Putamen (tissue), 1 donor: Measurements from ENCODE around the gene C4BPA.

Experiments used
- DNase-seq: peaks from one replicate; pipeline ENCODE4 v3.0.0-alpha.2; 2016; ENCODE audit warnings: low spot score

Gene C4BPA

DNA sequence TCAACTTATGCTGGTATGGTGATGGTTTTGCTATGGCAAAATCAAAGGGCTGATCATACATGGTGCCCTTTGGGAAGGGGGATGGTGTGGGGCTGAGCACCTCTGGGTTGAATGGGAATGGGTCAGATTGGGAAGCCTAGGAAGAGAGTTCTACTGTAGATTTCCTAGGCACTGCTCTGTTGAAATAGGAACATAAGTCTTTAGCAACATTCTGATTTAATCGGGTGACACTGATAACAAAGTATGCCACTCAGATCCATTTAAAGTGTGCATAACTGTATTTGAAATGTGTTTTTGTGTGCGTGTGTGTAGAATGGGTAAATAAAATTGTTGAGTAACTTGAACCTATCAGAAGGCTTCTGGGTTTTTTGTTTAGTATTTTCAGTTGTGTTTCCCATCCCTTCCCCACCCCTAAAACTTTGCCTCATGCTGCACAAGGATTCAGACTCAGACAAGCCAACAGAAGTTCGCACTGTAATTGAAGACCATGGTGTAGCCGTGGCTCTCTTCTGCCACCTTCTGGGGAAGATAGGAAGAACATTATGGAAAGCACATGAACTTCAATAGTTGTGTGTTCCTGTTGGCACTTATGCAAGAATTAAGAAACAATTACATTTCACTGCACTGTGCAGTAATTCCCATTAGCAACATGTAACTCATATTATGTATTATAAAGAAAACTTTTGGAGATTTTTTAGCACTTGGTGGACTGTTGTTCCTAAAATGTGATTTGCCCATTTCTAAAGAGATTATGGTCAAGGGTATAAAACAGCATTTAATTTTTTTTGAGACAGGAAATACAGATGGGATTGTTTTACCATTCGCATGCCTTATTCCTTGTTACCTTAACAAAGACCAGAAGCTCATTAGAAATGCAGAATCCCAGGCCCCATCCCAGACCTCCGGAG is 26.3 kb upstream of the C4BPA start:
- DNase-seq = peak; percentile 76

DNA sequence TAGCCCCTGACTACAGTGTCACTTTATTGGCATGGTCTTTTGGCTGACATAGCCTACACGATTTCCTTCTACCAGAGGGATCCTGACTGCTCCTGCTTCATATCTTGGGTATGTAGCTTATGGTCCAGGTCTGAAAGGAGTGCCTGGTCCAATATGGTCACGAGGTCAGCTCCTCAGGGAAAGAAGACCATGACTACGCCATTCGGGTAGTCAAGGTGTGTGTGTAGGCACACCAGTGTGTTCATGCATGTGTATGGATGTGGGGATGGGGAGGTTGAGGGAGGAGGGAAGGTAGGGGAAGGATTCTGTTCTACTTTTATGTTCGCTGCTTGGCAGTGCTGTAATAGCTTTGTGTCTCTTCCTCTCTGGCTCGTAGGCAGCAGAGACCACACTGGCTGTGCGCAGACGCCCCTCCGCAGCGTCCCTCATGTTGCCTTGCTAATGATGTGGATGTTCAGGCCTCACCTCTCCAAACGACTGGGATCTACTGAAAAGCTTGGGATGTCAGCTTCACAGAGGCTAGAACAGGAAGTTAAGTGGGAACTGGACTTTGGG is 25.4 kb upstream of the C4BPA start:
- DNase-seq = no peak

DNA sequence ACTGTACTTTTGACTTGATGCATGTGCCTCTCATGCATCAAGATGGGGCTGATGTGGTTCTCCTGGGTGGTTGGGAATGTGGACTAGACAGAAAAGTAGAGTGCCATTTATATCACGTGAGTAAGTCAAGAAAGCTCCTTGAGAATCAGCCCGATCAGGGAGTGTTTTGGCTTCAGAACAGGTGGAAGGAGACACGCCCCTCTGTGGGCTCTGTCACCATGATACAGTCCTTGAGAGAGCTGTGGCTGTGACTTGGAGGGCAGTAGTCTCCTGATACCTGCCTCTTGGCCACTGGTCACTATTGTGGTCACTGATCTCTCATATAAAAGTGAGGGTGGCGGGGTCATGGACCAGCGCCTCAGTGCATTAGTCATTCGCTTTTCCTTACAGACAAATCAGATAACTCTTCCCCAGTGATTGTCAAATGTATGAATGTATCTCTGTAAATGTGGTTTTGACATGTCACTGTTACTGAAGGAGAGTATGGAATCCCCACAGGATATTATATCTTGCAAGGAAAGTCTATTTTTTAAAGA is 24.3 kb upstream of the C4BPA start:
- DNase-seq = no peak

DNA sequence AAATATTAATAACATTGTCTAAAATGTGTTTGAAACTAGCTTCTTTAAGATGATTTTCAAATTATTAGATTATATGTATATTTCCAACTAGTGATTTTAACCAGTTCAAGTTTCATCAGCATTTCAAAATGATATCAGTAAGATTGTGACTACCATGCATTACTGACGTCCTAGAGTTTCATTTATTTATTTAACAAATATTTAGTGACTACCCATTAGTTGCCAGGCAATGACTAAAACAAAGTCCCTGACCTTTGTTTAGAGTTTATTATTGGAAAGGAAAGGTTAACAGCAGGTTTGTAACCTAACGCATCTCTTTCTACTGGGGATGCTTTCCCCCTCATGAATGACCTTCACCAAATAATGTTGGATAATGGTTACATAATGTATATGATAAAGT is 22.9 kb upstream of the C4BPA start:
- no peak for DNase-seq

DNA sequence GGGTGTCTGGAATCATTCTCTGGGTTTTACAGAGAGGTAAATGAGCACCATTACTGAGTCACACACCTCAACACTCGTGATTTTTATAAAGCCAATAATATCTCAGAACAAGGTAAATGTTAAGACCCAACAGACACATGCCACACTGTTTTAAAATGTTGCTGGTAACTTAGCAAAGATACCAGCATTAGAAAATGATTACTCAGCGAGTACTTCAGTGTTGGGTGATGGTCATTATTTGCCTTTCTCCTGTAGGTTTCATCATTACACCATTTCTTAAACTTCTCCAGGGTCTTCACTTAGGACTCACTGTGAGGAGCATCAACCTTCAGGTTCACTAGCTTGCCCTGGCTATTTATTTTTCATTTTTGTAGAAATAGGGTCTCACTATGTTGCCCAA is 22.2 kb upstream of the C4BPA start:
- DNase-seq = no peak

DNA sequence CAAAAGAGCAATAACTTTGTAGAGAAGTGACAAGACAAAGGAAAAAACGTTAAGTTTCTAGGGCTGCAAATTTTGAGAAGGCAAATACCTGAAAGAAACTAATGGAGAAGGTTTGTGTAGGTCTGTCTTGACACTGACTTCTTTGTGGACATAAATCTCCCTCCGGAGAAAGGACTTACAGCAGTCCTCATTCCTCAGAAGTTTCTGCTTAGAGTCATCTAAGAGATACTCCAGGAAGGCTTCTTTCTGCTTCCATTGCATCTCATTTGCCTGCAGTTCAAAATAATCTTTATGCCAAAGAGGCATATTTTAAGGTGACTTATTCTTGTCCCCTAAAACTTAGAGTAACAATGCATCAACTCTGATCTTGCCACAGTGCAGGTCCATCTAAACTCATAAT is 19.8 kb upstream of the C4BPA start:
- DNase-seq = no peak

DNA sequence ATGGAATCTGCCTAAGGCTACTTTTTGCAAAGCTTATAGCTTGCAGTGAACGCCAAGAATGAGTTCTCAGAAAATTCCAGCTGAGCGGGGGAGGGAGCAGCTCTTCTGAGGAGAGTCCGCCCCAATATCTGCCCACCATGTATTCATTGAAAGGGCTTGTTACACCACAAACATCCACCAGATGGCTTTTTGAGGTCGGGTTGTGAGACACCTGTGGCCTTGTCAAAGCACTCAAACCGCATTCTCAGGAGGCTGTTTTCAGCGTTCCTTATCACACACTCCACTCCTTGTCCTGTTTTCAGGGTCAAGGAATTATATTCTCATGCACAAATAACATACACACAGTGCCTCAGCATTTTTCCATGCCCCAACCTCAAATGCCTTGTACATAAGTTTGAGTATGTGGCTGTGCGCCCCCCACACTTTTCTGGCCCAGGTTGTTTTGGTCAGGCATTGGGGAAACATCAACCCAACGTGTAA is 19.3 kb upstream of the C4BPA start:
- DNase-seq = peak; percentile 37

DNA sequence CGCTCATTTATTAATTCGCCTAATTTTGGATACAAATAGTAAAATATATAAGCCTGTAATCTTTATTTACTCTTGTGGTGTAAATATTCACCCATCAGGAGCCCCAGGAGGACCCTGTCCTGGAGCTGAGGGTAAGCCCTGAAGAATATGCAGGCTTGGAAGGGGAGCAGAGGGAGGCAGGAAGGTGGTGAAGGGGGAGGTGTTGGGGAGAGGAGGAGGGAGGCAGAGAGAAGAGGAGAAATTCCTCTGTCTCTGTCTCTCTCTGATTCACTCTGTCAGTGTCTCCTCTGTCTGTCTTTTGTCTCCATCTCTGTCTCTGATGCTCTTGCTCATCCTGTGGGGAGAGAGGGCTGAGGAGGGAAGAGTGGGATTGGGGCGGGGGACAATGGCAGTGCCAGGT is 18.1 kb upstream of the C4BPA start:
- no peak for DNase-seq

DNA sequence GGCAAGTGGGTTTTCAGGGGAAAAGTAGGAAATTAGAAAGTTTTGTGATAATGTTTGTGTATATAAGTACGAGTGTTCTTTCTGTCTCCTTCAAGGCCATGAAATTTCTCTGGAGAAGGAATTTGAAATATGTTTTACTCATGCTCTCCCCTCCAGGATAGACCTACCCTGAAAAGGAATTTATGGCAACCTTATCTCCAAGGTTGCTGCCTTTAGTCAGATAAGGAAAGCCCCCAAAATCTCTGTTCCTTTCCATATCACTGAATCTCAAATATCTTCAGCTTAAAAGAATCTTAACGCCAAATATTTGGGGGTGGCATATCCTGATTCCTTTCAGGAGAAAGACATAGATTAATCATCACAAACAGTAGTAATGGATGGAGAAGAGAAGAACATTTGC is 15.9 kb upstream of the C4BPA start:
- no peak for DNase-seq

DNA sequence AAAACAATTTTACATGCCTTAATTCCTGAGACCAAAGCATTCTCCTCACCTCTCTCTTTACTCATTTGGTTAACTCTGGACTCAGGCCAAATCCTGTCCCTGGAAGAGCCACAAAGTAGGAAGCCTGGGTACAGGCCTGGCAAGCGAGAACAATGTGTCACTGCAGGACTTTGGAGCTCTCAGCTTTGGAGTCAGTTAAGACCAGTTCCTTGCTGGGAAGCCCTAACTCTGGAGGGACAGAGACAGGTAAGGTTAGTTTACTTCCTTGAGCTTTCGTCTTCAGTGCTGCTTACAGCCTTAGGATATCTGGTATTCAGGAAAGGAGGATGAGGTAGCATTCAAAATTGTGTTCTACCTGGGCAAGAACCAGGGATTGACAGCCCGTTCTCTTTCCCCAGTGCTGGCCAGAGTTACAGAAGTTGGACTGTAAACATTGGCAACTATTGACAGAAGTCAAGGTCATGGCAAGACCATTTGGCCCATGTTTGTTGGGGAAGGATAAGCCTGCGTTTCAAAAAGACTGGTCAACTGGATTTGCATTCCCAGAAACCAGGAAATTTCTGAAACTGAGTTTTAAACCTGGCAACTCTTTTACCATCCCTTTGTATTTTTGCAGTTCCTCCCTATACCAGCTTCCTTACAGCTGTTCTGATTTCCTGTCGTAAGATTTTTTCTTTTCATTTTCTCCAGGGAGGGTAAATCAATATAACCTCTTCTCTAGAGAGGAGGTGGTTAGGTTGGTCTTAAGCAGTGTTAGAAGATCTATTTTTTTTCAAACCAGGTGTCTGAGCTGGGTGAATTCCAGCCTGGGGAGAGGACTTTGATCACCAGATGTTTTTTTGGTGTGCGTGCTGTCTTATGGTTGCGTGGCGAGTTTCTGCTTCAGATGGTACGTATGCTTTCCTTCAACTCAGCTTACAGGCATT is 15.1 kb upstream of the C4BPA start, which contains the start of gene C4BPB:
Gene C4BPB, plus strand, starts transcription at position 160 of the 926 bp plus-strand sequence. Its CDS starts 672 bp downstream, at position 832.
- no peak for DNase-seq

DNA sequence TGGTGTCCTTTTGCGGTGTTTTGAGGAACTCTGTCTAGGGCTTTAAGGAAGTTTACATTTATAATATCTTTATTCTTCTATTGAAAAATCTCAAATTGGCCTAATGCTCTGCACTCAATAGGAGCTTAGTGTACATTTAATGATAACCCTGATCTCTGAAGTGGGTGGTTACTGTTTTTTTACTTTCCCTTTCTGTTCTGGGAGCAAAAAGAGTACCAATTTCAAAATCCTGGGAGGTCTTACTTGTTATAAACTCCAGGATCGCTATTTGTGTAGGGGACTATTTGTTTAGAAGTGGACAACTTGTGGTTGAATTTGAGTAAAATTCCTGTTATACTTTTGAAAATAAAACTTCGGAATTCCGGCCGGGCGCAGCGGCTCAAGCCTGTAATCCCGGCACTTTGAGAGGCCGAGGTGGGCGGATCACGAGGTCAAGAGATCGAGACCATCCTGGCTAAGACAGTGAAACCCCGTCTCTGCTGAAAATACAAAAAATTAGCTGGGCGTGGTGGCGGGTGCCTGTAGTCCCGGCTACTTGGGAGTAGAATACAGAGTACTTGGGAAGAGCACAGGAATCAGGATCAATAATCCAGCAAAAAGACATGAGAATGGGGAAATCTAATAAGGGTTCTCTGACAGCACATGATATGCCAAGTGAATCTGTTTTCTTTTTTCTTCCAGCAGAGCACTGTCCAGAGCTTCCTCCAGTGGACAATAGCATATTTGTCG is 14.2 kb upstream of the C4BPA start:
- DNase-seq = no peak

DNA sequence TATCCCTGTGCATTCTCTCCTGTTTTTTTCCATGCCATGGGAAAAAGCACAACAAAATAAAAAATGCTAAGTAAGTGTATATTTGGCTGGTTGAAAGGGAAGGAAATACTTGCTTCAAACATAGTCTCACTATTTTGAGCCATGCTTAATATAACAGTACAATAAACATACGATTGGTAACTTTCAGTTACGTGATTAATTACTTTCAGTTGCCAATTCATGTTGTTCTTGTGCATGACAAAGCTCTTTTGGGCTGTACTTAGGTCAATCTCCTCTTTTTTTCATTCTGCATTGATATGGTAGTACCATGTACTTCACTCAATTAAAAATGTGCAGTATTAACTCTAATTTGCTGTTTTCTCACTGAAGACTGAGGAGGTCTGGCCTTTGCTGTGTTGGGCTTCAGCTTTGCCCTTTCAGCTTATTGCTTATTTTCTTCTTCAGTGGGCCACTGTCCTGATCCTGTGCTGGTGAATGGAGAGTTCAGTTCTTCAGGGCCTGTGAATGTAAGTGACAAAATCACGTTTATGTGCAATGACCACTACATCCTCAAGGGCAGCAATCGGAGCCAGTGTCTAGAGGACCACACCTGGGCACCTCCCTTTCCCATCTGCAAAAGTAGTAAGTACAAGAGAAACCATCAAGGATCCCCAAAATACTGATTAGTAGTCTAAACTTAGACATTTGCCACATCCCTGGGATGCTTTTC is 12.7 kb upstream of the C4BPA start:
- DNase-seq = no peak

DNA sequence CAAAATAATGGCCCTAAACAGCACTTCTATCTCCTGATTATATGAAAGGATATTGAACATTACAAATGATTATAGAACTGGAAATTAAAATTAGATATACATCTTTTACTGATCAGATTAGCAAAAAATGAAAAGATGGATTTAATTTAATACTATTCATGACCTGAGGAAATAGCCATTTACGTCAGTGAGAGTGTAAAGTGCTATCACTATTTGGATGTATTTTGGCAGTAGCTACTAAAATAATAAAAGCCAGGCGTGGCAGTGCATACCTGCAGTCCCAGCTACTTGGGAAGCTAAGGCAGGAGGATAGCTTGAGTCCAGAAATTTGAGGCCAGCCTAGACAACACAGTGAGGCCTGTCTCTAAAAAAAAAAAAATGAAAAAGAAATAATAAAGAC is 10.1 kb upstream of the C4BPA start:
- no peak for DNase-seq

DNA sequence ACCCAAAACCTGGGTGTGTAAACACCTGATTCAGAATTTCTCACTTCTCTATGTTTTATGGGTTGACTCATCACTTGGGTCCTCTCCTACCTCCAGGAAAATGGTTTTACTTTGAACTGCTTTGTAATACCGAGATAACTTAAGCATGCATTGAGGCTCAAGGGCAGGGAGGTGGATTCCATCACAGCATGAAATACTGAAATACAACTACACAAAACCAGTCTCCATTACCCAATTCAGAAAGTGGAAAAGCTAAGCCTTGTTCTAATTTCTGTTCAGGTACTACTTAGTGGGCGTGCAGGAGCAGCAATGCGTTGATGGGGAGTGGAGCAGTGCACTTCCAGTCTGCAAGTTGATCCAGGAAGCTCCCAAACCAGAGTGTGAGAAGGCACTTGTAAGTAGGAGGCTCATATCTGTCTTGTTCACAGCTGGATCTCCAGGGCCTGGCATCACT is 6.1 kb upstream of the C4BPA start:
- no peak for DNase-seq

DNA sequence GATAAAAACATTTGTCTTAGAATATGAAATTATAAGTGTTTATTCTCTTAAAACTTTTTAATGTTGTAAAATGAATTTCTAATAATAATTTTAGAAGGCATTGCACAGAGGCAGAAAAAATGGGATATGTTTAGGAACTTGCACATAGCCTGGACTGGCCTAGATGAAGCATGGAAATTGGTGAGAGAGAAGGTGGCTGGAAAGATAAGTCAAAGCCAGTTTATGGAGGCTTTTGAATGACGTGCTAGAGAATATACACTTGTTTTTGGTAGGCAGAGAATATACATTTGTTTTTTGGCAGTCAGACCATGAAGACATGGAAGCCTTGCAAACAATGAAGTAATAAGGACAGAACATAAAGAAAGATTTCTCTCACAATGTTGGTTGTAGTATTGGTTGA is 2.3 kb upstream of the C4BPA start:
- DNase-seq = no peak

DNA sequence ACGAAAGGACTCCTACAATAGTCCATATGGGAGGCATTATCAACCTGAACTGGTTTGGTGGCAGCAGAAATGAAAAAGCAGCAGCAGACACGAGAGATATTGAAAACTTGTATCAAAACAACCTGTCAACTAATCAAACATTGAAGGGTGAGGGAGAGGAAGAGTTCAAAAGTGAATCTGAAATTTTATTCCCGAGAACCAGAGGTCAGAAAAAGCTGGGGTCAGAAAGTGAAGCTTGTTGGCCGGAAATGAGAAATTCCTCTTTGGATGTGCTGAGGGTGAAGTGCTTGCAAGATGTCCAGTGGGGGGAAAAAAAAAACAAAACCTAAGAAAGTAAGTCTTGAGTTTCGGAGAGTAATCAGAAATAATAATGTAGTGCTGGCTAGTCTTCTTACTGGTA is 1.9 kb upstream of the C4BPA start:
- no peak for DNase-seq

DNA sequence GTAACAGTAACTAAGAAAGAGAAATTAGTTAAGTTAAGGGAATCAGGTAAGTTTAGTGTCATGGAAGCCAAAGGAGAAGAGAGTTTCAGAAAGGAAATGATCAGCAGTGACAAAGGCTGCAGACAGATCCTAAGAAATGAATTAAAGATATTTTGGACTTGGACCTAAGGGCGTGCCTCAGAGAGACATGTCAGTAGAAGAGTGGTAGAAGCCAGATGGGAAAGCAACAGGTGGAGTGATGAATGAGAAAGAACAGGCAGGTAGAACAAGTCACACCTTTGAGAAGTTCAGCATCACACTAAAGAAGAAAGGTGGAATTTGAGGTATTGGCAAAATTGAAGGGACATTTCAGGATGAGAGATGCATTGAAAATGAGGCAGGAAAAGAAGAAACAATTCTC is 1.4 kb upstream of the C4BPA start:
- no peak for DNase-seq

DNA sequence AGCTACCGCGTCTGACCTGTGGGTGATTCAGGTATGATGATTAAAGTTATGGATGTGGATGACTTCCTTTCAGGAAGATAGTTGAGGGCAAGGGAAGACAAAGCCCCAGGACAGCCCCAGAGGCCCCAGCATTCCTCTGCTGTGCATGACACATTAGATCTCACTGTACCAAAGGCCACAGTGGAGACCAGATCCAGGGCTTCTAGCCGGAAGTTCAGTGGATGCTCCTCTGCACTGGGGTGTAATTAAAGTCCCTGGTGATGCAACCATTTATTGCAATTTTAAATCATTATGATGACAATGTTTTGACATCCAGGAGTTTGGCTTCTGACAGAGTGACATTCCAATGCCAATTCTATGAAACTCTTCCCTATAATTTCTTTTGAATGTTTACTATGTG is 5.0 kb downstream of the C4BPA start:
- DNase-seq = no peak

DNA sequence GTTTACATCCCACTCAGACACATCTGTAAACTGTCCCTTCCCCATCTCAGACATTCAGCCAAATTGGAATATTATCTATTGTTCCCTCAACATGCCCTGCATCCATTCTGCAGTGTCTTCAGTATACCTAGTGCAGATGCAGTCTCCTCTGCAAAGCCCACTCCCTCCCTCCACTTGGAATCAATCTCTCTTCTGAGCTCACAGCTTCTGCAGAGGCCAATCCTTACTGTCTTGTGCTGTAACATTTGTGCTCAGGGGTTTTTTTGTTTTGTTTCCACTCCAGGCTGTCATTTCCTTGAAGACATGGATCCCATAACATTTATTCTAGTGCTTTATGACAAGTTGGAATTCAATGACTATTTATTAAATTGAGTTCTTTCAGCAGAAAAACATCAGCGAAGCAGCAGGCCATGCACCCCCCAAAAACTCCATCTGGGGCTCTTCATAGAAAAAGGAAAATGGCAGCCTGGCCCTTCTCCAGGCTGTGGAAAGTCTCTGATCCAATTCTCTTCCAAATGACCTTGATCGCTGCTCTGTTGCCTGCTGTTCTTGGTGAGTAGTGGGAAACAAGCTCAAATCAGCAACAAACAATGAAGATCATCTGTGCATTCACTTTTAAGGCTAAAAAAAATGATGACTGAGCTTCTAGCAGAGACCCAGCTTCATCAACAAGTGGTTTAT is 8.7 kb downstream of the C4BPA start:
- DNase-seq = no peak

DNA sequence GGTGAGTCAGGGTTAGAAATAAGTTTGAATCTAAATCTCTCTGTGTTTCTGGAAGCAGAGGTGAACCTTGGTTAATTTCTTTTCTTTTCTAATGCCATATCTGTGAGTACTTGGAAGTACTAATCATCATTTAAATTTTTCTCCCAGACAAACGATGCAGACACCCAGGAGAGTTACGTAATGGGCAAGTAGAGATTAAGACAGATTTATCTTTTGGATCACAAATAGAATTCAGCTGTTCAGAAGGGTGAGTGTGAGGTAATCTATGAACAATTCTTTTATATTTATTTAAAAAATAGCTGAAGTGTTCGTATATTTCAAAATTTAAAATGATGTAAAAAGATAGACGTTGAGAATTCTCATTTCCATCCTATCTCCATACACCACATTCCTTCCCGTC is 11.2 kb downstream of the C4BPA start:
- no peak for DNase-seq
